HG03354 (cell line): ENCODE data around the gene PDILT.
A peak's percentile ranks its signal among the peaks of the same experiment; 100 is the strongest.

Source experiments
- ATAC-seq: cut with Tn5 transposase; IDR thresholded peaks from one replicate; pipeline ENCODE4 v1.9.1; 2021; ENCODE audit warnings: mild to moderate bottlenecking; ENCODE audit not compliant: unreplicated experiment, poor library complexity, severe bottlenecking

PDILT gene

GRCh38 chr16:20410121-20410723 lies 5.7 kb upstream of the PDILT start:
- ATAC-seq = peak; percentile 91

GRCh38 chr16:20409398-20410120 lies 5.0 kb upstream of the PDILT start, which contains the start of gene ACSM5:
Gene ACSM5, plus strand, starts transcription at chr16:20409534. Its CDS starts 1,951 bp downstream, at chr16:20411485.
- peak; percentile 52 for ATAC-seq

- no peak for ATAC-seq
Measured at GRCh38 chr16:20402651-20403050, 1.9 kb downstream of the PDILT start.

- no peak for ATAC-seq
Measured at GRCh38 chr16:20401475-20402016, 3.0 kb downstream of the PDILT start.

- no peak for ATAC-seq
Measured at GRCh38 chr16:20401066-20401465, 3.5 kb downstream of the PDILT start.

GRCh38 chr16:20399185-20399584 lies 5.4 kb downstream of the PDILT start:
- ATAC-seq = no peak

- ATAC-seq = no peak
Measured at GRCh38 chr16:20398603-20399002, 5.9 kb downstream of the PDILT start.

- no peak for ATAC-seq
Measured at GRCh38 chr16:20397468-20398074, 7.0 kb downstream of the PDILT start.

- ATAC-seq = no peak
Measured at GRCh38 chr16:20396846-20397467, 7.6 kb downstream of the PDILT start.

GRCh38 chr16:20395946-20396345 lies 8.6 kb downstream of the PDILT start:
- ATAC-seq = no peak

GRCh38 chr16:20393801-20394577 lies 10.5 kb downstream of the PDILT start:
- ATAC-seq = no peak

- ATAC-seq = no peak
Measured at GRCh38 chr16:20391045-20391444, 13.5 kb downstream of the PDILT start.

- no peak for ATAC-seq
Measured at GRCh38 chr16:20388854-20389253, 15.7 kb downstream of the PDILT start.

- ATAC-seq = no peak
Measured at GRCh38 chr16:20387978-20388377, 16.6 kb downstream of the PDILT start.

GRCh38 chr16:20385844-20386832 lies 18.4 kb downstream of the PDILT start:
- no peak for ATAC-seq

- ATAC-seq = peak; percentile 64
Measured at GRCh38 chr16:20383106-20384029, 21.2 kb downstream of the PDILT start.

GRCh38 chr16:20382202-20382948 lies 22.2 kb downstream of the PDILT start:
- ATAC-seq = no peak
